Jurkat, Clone E6-1 (cell line): ENCODE results near the gene FUBP3.

Experiments used
- DNase-seq: peaks from one replicate; pipeline ENCODE4 v3.0.0-alpha.2; 2011; ENCODE audit warnings: low read depth, low spot score
- H3K4me3 ChIP-seq: 2 replicates; pipeline ENCODE4 v1.5.1; 2011; ENCODE audit warnings: mild to moderate bottlenecking, low read length, control low read depth, moderate library complexity

The FUBP3 gene

GRCh38 chr9:130651752-130652151 lies 72.4 kb downstream of the FUBP3 start:
- no peak overlapping the region for H3K4me3 ChIP-seq
- no peak for DNase-seq

- no peak for DNase-seq
- H3K4me3 ChIP-seq, result no peak overlapping the region
These were observed 75.5 kb downstream of the FUBP3 start for GRCh38 chr9:130654879-130655278.

GRCh38 chr9:130658893-130659698 lies 79.7 kb downstream of the FUBP3 start:
- no peak for DNase-seq
- H3K4me3 ChIP-seq, result no peak overlapping the region

GRCh38 chr9:130659699-130660248 lies 80.4 kb downstream of the FUBP3 start:
- H3K4me3 ChIP-seq, result no peak overlapping the region
- no peak for DNase-seq

GRCh38 chr9:130660326-130660682 lies 80.9 kb downstream of the FUBP3 start:
- DNase-seq, result no peak
- no peak overlapping the region for H3K4me3 ChIP-seq

GRCh38 chr9:130660683-130661450 lies 81.5 kb downstream of the FUBP3 start:
- DNase-seq, result no peak
- H3K4me3 ChIP-seq, result no peak overlapping the region

GRCh38 chr9:130661451-130662098 lies 82.2 kb downstream of the FUBP3 start:
- no peak overlapping the region for H3K4me3 ChIP-seq
- no peak for DNase-seq

GRCh38 chr9:130662099-130662969 lies 83.0 kb downstream of the FUBP3 start:
- DNase-seq, result no peak
- H3K4me3 ChIP-seq, result no peak overlapping the region

- no peak overlapping the region for H3K4me3 ChIP-seq
- DNase-seq, result no peak
These were observed 83.5 kb downstream of the FUBP3 start for GRCh38 chr9:130662970-130663257.

- no peak for DNase-seq
- H3K4me3 ChIP-seq, result no peak overlapping the region
These were observed 84.0 kb downstream of the FUBP3 start for GRCh38 chr9:130663258-130663976.

GRCh38 chr9:130663977-130664250 lies 84.5 kb downstream of the FUBP3 start:
- no peak overlapping the region for H3K4me3 ChIP-seq
- no peak for DNase-seq

GRCh38 chr9:130664251-130665028 lies 85.1 kb downstream of the FUBP3 start, which contains the start of gene PRDM12:
PRDM12 (plus strand) TSS chr9:130664594; CDS start chr9:130664654, 60 bp downstream.
- no peak for DNase-seq
- no peak within 1 kb of the TSS for H3K4me3 ChIP-seq

GRCh38 chr9:130665029-130665430 lies 85.7 kb downstream of the FUBP3 start:
- no peak overlapping the region for H3K4me3 ChIP-seq
- DNase-seq, result no peak

GRCh38 chr9:130665431-130666392 lies 86.3 kb downstream of the FUBP3 start:
- no peak overlapping the region for H3K4me3 ChIP-seq
- no peak for DNase-seq

GRCh38 chr9:130666393-130667119 lies 87.2 kb downstream of the FUBP3 start:
- no peak overlapping the region for H3K4me3 ChIP-seq
- DNase-seq, result no peak

- H3K4me3 ChIP-seq, result no peak overlapping the region
- DNase-seq, result no peak
These were observed 87.7 kb downstream of the FUBP3 start for GRCh38 chr9:130667120-130667435.
